Stimulated activated CD8-positive, alpha-beta memory T cell treated with anti-CD3 and anti-CD28 coated beads, Interleukin-12 subunit alpha, Interleukin-12 subunit beta, amount 100 ng/mL, for 1 hour (primary cell): ENCODE measurements around the gene RBM20.
"Not testable (repeated sequence)": the region's sequence is repeated elsewhere in the genome, so short reads cannot be mapped to it uniquely, and the experiment has no call there.

Experiments used
- DNase-seq: peaks from one replicate; pipeline ENCODE4 v3.0.0-alpha.2; 2020; ENCODE audit warnings: low read depth

The RBM20 gene

GRCh38 chr10:110704906-110705476, 60.9 kb downstream of the RBM20 start:
- DNase-seq, result no peak

DNA sequence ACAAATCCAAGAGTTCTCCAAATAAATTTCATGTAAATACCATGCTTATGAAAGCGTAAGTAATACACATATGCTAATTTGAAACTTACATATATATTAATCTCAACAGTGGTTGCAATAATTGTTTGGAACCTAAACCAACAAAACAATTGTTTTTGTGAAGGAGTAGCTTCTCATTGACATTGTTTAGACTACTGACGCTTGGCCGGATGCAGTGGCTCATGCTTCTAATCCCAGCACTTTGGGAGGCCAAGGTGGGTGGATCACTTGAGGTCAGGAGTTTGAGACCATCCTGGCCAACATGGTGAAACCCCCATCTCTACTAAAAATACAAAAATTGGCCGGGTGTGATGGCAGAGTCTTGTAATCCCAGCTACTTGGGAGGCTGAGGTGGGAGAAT, 61.5 kb downstream of the RBM20 start:
- not testable (repeated sequence) for DNase-seq

GRCh38 chr10:110706690-110707098, 62.6 kb downstream of the RBM20 start:
- no peak for DNase-seq

GRCh38 chr10:110708776-110709443, 64.8 kb downstream of the RBM20 start:
- no peak for DNase-seq

DNA sequence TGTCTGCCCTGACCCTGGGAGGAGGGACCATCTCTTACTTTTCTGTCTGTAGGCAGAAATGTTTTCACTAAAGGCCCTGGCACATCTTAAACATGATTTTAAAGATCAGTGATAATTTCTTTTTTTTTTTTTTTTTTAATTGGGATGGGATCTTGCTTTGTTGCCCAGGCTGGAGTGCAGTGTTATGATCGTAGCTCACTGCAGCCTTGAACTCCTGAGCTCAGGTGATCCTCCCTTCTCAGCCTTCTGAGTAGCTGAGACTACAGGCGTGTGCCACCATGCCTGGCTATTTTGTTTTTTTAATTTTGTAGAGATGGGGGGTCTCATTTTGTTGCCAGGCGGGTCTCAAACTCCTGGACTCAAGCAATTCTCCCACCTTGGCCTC, 65.3 kb downstream of the RBM20 start:
- no peak for DNase-seq

DNA sequence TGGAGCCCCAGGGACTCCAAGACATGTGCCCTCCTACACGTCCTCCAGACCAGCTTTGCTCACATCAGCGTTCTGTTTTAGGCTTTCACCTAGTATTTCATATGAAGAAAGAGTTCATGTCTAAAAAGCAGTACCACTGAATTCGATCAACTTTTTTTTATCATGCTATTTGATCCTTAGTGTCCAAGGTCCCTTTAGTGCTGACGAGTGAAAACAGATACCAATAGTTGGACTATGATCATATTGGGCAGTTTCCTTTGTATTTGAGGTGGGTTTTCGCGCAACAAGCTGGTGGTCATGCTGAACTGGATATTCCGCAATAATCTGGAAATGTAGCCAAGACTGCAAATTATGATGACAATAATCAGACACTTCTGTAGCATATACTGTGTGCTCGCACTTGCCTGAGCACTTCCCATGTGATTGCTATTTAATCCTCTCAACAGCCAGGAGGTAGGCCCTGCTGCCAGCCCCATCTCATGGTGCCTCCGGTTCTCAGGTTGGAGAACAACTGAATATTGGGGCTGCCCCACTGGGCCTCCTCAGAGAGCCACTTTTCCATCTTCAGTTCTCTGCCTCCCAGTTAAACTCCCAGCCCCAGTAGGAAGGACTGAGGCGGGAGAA, 65.9 kb downstream of the RBM20 start:
- DNase-seq, result no peak

DNA sequence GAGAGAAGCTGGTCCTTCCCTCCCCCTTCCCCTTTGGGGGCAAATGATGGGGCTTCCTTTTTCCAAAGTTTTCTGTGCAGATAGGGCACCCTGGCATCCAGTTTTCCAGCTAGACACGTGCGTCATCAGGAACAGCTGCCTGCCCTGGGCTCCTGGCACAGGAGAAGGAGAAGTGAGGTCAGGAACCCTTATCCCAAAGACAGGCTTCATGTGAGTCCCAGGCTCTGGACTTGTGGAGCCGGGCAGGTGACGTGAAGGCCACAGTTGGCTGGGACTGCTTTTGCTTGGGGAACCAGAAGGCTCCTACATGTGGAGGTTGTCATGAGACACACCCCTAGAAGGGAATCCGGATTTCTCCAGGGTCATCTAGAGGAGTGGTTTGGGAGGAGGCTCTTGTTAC, 66.5 kb downstream of the RBM20 start:
- DNase-seq, result no peak

DNA sequence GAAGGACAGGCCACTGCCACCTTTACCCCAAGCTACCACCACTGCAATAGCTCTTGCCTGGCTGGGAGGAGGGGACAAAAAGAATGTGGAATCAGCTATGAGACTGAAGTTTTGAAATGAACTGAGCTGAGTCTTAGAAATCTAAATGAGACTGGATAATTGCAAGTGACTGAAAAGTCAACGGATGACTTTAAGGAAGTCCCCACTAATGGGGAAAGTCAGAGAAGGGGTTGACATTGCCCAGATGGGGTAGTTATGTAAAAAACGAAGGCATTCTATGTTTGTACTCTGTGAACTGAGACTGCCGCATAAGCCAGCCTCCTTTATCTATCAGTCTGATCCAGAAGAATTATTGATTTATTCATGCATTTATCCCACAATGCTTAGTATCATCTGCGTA, 67.2 kb downstream of the RBM20 start:
- DNase-seq, result no peak

GRCh38 chr10:110714356-110714755, 70.2 kb downstream of the RBM20 start:
- DNase-seq, result no peak

- DNase-seq, result no peak
Observed at GRCh38 chr10:110717781-110718589, 73.8 kb downstream of the RBM20 start.

- no peak for DNase-seq
Observed at GRCh38 chr10:110721406-110722038, 77.4 kb downstream of the RBM20 start.

GRCh38 chr10:110723224-110723891, 79.2 kb downstream of the RBM20 start:
- DNase-seq, result no peak

GRCh38 chr10:110724116-110724921, 80.2 kb downstream of the RBM20 start:
- no peak for DNase-seq

GRCh38 chr10:110724937-110725336, 80.8 kb downstream of the RBM20 start:
- DNase-seq, result no peak

- no peak for DNase-seq
Observed at GRCh38 chr10:110725801-110726630, 81.9 kb downstream of the RBM20 start.

- not testable (repeated sequence) for DNase-seq
Observed at GRCh38 chr10:110727785-110728184, 83.6 kb downstream of the RBM20 start.

GRCh38 chr10:110730345-110731050, 86.4 kb downstream of the RBM20 start:
- no peak for DNase-seq

DNA sequence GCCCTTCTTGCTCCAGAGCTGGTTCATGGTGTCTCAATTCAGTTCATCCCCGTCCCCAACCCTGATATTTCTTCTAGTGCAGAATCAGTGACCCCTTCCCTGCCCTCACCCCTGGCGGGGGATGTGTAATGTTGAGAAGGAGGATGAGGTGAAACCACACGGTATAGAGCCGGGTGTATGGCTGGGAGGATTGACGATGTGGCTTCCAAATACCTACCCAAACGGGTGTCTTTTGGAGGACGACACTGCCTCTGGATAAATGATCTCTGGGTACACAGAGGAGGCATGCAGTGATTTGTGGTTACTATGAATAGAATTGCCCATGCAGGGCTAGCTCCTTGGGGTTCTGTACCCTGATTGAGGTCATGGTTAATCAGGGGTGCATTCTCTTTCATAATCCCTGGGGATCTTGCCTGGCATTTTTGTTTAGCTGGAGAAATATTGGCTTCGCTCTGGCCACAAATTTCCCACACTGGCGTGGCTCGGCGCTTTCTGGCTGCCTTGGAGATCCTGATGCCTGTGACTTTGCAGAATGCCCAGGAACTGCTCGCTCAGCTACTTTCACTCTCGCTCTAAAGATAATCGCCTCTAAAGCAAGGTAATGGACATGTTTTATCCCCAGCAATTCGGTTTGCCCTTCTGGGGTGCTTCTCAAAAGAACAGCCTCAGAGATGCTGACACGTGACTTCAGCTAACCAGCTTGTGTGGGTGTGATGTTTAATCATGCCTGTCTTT, 89.2 kb downstream of the RBM20 start:
- no peak for DNase-seq

- no peak for DNase-seq
Observed at GRCh38 chr10:110735620-110736027, 91.5 kb downstream of the RBM20 start.
